Neuronal stem cell (in vitro differentiated cells): Measurements from ENCODE around the gene ACTN3.
"Not testable (repeated sequence)": the region's sequence is repeated elsewhere in the genome, so short reads cannot be mapped to it uniquely, and the experiment has no call there.

Experiments
- DNase-seq: peaks from one replicate; pipeline ENCODE4 v3.0.0-alpha.2; 2013; ENCODE audit warnings: low spot score
- H2AFZ ChIP-seq: one replicate; pipeline ENCODE4 v1.6.1; 2013; ENCODE audit warnings: mild to moderate bottlenecking, low read length, inconsistent platforms
- H2AK5ac ChIP-seq: 2 replicates; pipeline ENCODE4 v1.6.1; 2013; ENCODE audit warnings: low read depth, mild to moderate bottlenecking, inconsistent platforms, low read length, moderate library complexity, mixed read lengths
- H2BK120ac ChIP-seq: 2 replicates; pipeline ENCODE4 v1.6.1; 2013; ENCODE audit warnings: low read depth, mild to moderate bottlenecking, inconsistent platforms, low read length, moderate library complexity, mixed read lengths
- H2BK12ac ChIP-seq: one replicate; pipeline ENCODE4 v1.6.1; 2013; ENCODE audit warnings: low read length, inconsistent platforms
- H2BK15ac ChIP-seq: 2 replicates; pipeline ENCODE4 v1.6.1; 2013; ENCODE audit warnings: mild to moderate bottlenecking, low read length, inconsistent platforms, mixed read lengths
- H2BK5ac ChIP-seq: one replicate; pipeline ENCODE4 v1.6.1; 2013; ENCODE audit warnings: inconsistent platforms, mild to moderate bottlenecking, low read length, moderate library complexity
- H3K14ac ChIP-seq: one replicate; pipeline ENCODE4 v1.6.1; 2013; ENCODE audit warnings: low read length, inconsistent platforms
- H3K18ac ChIP-seq: 2 replicates; pipeline ENCODE4 v1.6.1; 2013; ENCODE audit warnings: low read length, inconsistent platforms
- H3K23ac ChIP-seq: 2 replicates; pipeline ENCODE4 v1.6.1; 2013; ENCODE audit warnings: low read depth, mild to moderate bottlenecking, mixed read lengths, low read length, inconsistent platforms; ENCODE audit not compliant: poor library complexity
- H3K27ac ChIP-seq: replicated peaks from 3 replicates; pipeline ENCODE4 v1.5.1; 2013; ENCODE audit warnings: low read length, inconsistent platforms
- H3K27me3 ChIP-seq, 3 experiments: 2 replicates each; pipeline ENCODE4 v1.6.1; 2013; ENCODE audit warnings: low read length in 3 of 3, mild to moderate bottlenecking in 2 of 3, inconsistent platforms in 1 of 3, low read depth in 1 of 3, mixed read lengths in 1 of 3, moderate library complexity in 1 of 3; ENCODE audit not compliant: control insufficient read depth in 3 of 3, insufficient read depth in 3 of 3
- H3K36me3 ChIP-seq, 2 donors: replicated peaks in 1 of 2; 2 replicates each; pipeline ENCODE4 v1.6.1; 2013; ENCODE audit warnings: low read length in 2 of 2; ENCODE audit not compliant: control insufficient read depth in 2 of 2, insufficient read depth in 2 of 2
- H3K4ac ChIP-seq: 2 replicates; pipeline ENCODE4 v1.6.1; 2013; ENCODE audit warnings: inconsistent platforms, mild to moderate bottlenecking, low read length, moderate library complexity
- H3K4me1 ChIP-seq, 2 donors: 1 replicate in 1 of 2; 2 replicates in 1 of 2; pipeline ENCODE4 v1.6.1; 2013; ENCODE audit warnings: low read length in 2 of 2, low read depth in 1 of 2; ENCODE audit not compliant: control insufficient read depth in 2 of 2, insufficient read depth in 1 of 2
- H3K4me2 ChIP-seq: one replicate; pipeline ENCODE4 v1.6.1; 2013; ENCODE audit warnings: mild to moderate bottlenecking, low read length, inconsistent platforms; ENCODE audit not compliant: insufficient read depth, poor library complexity, severe bottlenecking
- H3K4me3 ChIP-seq, 2 donors: 2 replicates each; pipeline ENCODE4 v1.5.1; 2013; ENCODE audit warnings: low read length in 2 of 2, mild to moderate bottlenecking in 2 of 2, inconsistent platforms in 1 of 2, moderate library complexity in 1 of 2
- H3K79me1 ChIP-seq: one replicate; pipeline ENCODE4 v1.6.1; 2013; ENCODE audit warnings: low read depth, mild to moderate bottlenecking, inconsistent platforms, low read length, moderate library complexity
- H3K9ac ChIP-seq: one replicate; pipeline ENCODE4 v1.6.1; 2013; ENCODE audit warnings: mild to moderate bottlenecking, low read depth, low read length, inconsistent platforms; ENCODE audit not compliant: poor library complexity
- H3K9me3 ChIP-seq, 2 donors: replicated peaks in 1 of 2; 2 replicates each; pipeline versions ENCODE3 to v1.6.1; 2013; ENCODE audit warnings: low read length in 2 of 2, mild to moderate bottlenecking in 2 of 2, inconsistent platforms in 1 of 2, low read depth in 1 of 2, mixed read lengths in 1 of 2, moderate library complexity in 1 of 2; ENCODE audit not compliant: control insufficient read depth in 2 of 2, insufficient read depth in 1 of 2
- H4K8ac ChIP-seq: one replicate; pipeline ENCODE4 v1.6.1; 2013; ENCODE audit warnings: low read depth, mild to moderate bottlenecking, inconsistent platforms, low read length, moderate library complexity
- H4K91ac ChIP-seq: one replicate; pipeline ENCODE4 v1.6.1; 2013; ENCODE audit warnings: low read length, low read depth, mild to moderate bottlenecking, inconsistent platforms; ENCODE audit not compliant: poor library complexity
- WGBS, 2 donors: extraction: QIAGEN DNeasy Blood & Tissue Kit; methylation state at CpG; one replicate each; pipeline ENCODE4 v1.1.7; 2013; ENCODE audit warnings: missing lambda C conversion rate in 2 of 2, mixed read lengths in 1 of 2; ENCODE audit not compliant: insufficient read length in 2 of 2, insufficient replicate concordance in 1 of 2; ENCODE audit errors: extremely low coverage in 2 of 2; 5-methylcytosine and 5-hydroxymethylcytosine counted together

The ACTN3 gene

DNA sequence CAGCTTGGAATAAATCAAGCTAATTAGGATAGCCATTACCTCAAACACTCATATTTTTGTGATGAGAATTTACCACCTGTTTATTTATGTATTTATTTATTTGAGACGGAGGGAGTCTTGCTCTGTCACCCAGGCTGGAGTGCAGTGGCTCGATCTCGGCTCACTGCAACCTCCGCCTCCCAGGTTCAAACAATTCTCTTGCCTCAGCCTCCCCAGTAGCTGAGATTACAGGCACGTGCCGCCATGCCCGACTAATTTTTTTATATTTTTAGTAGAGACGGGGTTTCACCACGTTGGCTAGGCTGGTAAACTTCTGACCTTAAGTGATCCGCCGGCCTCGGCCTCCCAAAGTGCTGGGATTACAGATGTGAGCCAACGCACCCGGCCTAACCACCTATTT lies 1.8 kb upstream of the ACTN3 start:
- Histone ChIP-seq H3K36me3 (peaks cover 7 to 16% of the 10 kb centered on the region in 2 donors), H2AFZ (peak overlapping the region; percentile 97), H3K4me1 (peaks cover 19 to 31% of the 10 kb centered on the region in 2 donors), H3K4me2 (peak overlapping the region; percentile 93), H3K4me3 (peak overlapping the region in 1 of 2 donors; percentile 86)
- no CpG with 5 or more reads among the region's 14 CpGs for WGBS, 2 donors
- H2BK12ac ChIP-seq, H3K27ac ChIP-seq, DNase-seq, H3K27me3 ChIP-seq, H2BK120ac ChIP-seq, H4K91ac ChIP-seq, H3K14ac ChIP-seq, H2BK15ac ChIP-seq, H3K9me3 ChIP-seq, H3K9ac ChIP-seq, H4K8ac ChIP-seq, H3K4ac ChIP-seq, H3K23ac ChIP-seq, H2AK5ac ChIP-seq, H3K18ac ChIP-seq, H2BK5ac ChIP-seq, H3K79me1 ChIP-seq: not testable (repeated sequence)

- H2BK15ac ChIP-seq: peak within 1 kb of the TSS; percentile 94
- peak within 1 kb of the TSS; percentile 97 for H2AFZ ChIP-seq
- peak; percentile 97 for DNase-seq
Measured at GRCh38 chr11:66545701-66546367, 869 bp upstream of the ACTN3 start, which contains the start of gene ZDHHC24. ZDHHC24 (minus strand) TSS chr11:66546048; CDS start chr11:66546003, 45 bp downstream.

GRCh38 chr11:66546966-66547661 lies 411 bp downstream of the ACTN3 start:
- Histone ChIP-seq H3K18ac (peak overlapping the region; percentile 85), H3K23ac (peak overlapping the region; percentile 18), H3K27ac (peak overlapping the region; percentile 65), H4K91ac (no peak overlapping the region), H3K14ac (no peak overlapping the region), H2AFZ (peak overlapping the region; percentile 97), H3K9ac (no peak overlapping the region), H3K36me3 (peaks cover 3 to 10% of the 10 kb centered on the region in 2 donors), H2BK12ac (no peak overlapping the region), H3K9me3 (no peaks in the 10 kb centered on the region), H3K79me1 (no peaks in the 10 kb centered on the region), H3K4ac (no peak overlapping the region), H3K4me2 (peak overlapping the region; percentile 89), H3K27me3 (no peaks in the 10 kb centered on the region), H4K8ac (no peak overlapping the region), H3K4me3 (peak overlapping the region in 1 of 2 donors; percentile 73), H2BK15ac (peak overlapping the region; percentile 94), H3K4me1 (peaks cover 19 to 32% of the 10 kb centered on the region in 2 donors), H2BK120ac (peak overlapping the region; percentile 75), H2BK5ac (peak overlapping the region; percentile 90), H2AK5ac (peak overlapping the region; percentile 53)
- no CpG with 5 or more reads among the region's 18 CpGs for WGBS, 2 donors
- peak; percentile 29 for DNase-seq

More at GRCh38 chr11:66545701-66546367, 869 bp upstream of the ACTN3 start, which contains the start of gene ZDHHC24:
- no peak within 1 kb of the TSS for H2BK12ac ChIP-seq
- H3K4me3 ChIP-seq: peak within 1 kb of the TSS; percentile 86 to 87
- H4K91ac ChIP-seq: no peak within 1 kb of the TSS
- peak within 1 kb of the TSS; percentile 78 for H2AK5ac ChIP-seq
- peak within 1 kb of the TSS; percentile 93 for H3K4me2 ChIP-seq
- peak within 1 kb of the TSS; percentile 59 for H3K14ac ChIP-seq
- no peaks in the 10 kb centered on the region for H3K79me1 ChIP-seq
- peak within 1 kb of the TSS; percentile 96 for H3K9ac ChIP-seq
- peak within 1 kb of the TSS; percentile 53 for H2BK120ac ChIP-seq
- H3K23ac ChIP-seq: peak within 1 kb of the TSS; percentile 82
- peak within 1 kb of the TSS; percentile 67 for H3K27ac ChIP-seq
- H3K4me1 ChIP-seq: peaks cover 19 to 29% of the 10 kb centered on the region in 2 donors
- H3K18ac ChIP-seq: peak within 1 kb of the TSS; percentile 95
- WGBS, 2 donors: no CpG with 5 or more reads among the region's 71 CpGs
- peak within 1 kb of the TSS; percentile 90 for H2BK5ac ChIP-seq
- H3K36me3 ChIP-seq: peaks cover 7 to 16% of the 10 kb centered on the region in 2 donors
- H4K8ac ChIP-seq: no peak within 1 kb of the TSS
- no peak within 1 kb of the TSS for H3K4ac ChIP-seq
- no peaks in the 10 kb centered on the region for H3K9me3 ChIP-seq
- H3K27me3 ChIP-seq: no peaks in the 10 kb centered on the region

- DNase-seq: peak; percentile 55
- no peak overlapping the region for H4K91ac ChIP-seq
- no peak overlapping the region for H2BK12ac ChIP-seq
- H2BK120ac ChIP-seq: peak overlapping the region; percentile 75
- no peak overlapping the region for H3K23ac ChIP-seq
- no peak overlapping the region for H3K4me3 ChIP-seq
- H3K9me3 ChIP-seq: no peaks in the 10 kb centered on the region
- WGBS, 2 donors: no CpG with 5 or more reads among the region's 5 CpGs
- peak overlapping the region; percentile 65 for H3K27ac ChIP-seq
- peak overlapping the region; percentile 41 for H3K18ac ChIP-seq
- H3K79me1 ChIP-seq: no peaks in the 10 kb centered on the region
- peak overlapping the region; percentile 50 for H3K9ac ChIP-seq
- no peak overlapping the region for H3K14ac ChIP-seq
- no peak overlapping the region for H4K8ac ChIP-seq
- peaks cover 2 to 4% of the 10 kb centered on the region in 2 donors for H3K36me3 ChIP-seq
- no peak overlapping the region for H3K4ac ChIP-seq
- H2AK5ac ChIP-seq: peak overlapping the region; percentile 78
- H3K4me1 ChIP-seq: peaks cover 19 to 32% of the 10 kb centered on the region in 2 donors
- H2BK5ac ChIP-seq: peak overlapping the region; percentile 90
- peak overlapping the region; percentile 79 for H2BK15ac ChIP-seq
- no peaks in the 10 kb centered on the region for H3K27me3 ChIP-seq
- peak overlapping the region; percentile 89 for H3K4me2 ChIP-seq
- peak overlapping the region; percentile 21 for H2AFZ ChIP-seq
Measured at GRCh38 chr11:66547662-66548009, 933 bp downstream of the ACTN3 start.
